Liver (tissue), 3 donors: ENCODE measurements around the gene SLC24A3.

Experiments
- CTCF ChIP-seq: fragments of 150-350 bp; IDR thresholded peaks from 2 replicates; pipeline ENCODE4 v1.5.1; 2017; ENCODE audit warnings: improper control_type of control experiment, low read depth, low read length; ENCODE audit not compliant: missing input control
- FOXA1 ChIP-seq: IDR thresholded peaks from 2 replicates; pipeline ENCODE4 v1.6.1; 2016; ENCODE audit warnings: antibody characterized with exemption
- GABPA ChIP-seq, 2 donors: IDR thresholded peaks in 1 of 2; conservative IDR thresholded peaks in 1 of 2; 2 replicates each; pipeline ENCODE4 v1.6.1; 2016; ENCODE audit warnings: antibody characterized with exemption in 2 of 2, mild to moderate bottlenecking in 1 of 2, moderate library complexity in 1 of 2
- JUND ChIP-seq, 2 donors: IDR thresholded peaks; 2 replicates each; pipeline ENCODE4 v1.6.1; 2016; ENCODE audit warnings: antibody characterized with exemption in 2 of 2
- RAD21 ChIP-seq, 2 donors: IDR thresholded peaks; 2 replicates each; pipeline ENCODE4 v1.6.1; 2016; ENCODE audit warnings: antibody characterized with exemption in 2 of 2, mild to moderate bottlenecking in 2 of 2
- SP1 ChIP-seq: IDR thresholded peaks from 2 replicates; pipeline ENCODE4 v1.6.1; 2018; ENCODE audit warnings: antibody characterized with exemption, mild to moderate bottlenecking
- TAF1 ChIP-seq: conservative IDR thresholded peaks from 2 replicates; pipeline ENCODE4 v1.6.1; 2016; ENCODE audit warnings: antibody characterized with exemption, mild to moderate bottlenecking
- YY1 ChIP-seq: IDR thresholded peaks from 2 replicates; pipeline ENCODE4 v1.6.1; 2016; ENCODE audit warnings: antibody characterized with exemption, mild to moderate bottlenecking
- ZBTB33 ChIP-seq: IDR thresholded peaks from 2 replicates; pipeline ENCODE4 v1.6.1; 2016; ENCODE audit warnings: antibody characterized with exemption
- TF ChIP-seq, protein P1 (sequence below): IDR thresholded peaks from 2 replicates; pipeline ENCODE4 v1.6.1; 2016; ENCODE audit warnings: antibody characterized with exemption, mild to moderate bottlenecking
- donor health status: healthy.
- donor health status: healthy.

DNA sequence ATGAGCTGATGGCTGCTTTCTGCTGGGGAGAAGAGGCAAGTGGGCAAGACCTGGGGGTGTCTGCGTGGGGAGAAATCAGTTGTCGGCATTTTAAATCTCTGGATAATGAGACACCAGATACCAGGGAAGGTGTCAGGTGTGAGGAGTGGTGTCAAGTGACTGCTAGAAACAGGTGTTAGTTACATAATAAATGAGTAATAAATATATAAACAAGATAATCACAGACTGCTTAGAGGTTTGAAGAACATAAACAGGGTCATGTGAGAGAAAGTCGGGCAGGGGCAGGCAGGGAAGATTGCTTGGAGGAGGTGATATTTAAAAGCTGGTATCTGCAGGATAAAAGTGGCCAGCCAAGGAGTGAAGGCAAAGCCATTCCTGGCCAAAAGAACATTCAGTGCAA is 458.4 kb downstream of the SLC24A3 start:
- TF ChIP-seq TAF1 = no peak
- no peak for TF ChIP-seq RAD21 (IDR thresholded peaks at IDR 0.05)
- TF ChIP-seq FOXA1 = no peak
- TF ChIP-seq CTCF = no peak
- TF ChIP-seq ZBTB33 = no peak
- TF ChIP-seq GABPA (IDR thresholded peaks at IDR 0.05 in 1 of 2, conservative IDR thresholded peaks at IDR 0.05 in 1 of 2) = no peak
- no peak for TF ChIP-seq JUND (IDR thresholded peaks at IDR 0.05)
- TF ChIP-seq SP1 = no peak
- TF ChIP-seq, protein P1, sequence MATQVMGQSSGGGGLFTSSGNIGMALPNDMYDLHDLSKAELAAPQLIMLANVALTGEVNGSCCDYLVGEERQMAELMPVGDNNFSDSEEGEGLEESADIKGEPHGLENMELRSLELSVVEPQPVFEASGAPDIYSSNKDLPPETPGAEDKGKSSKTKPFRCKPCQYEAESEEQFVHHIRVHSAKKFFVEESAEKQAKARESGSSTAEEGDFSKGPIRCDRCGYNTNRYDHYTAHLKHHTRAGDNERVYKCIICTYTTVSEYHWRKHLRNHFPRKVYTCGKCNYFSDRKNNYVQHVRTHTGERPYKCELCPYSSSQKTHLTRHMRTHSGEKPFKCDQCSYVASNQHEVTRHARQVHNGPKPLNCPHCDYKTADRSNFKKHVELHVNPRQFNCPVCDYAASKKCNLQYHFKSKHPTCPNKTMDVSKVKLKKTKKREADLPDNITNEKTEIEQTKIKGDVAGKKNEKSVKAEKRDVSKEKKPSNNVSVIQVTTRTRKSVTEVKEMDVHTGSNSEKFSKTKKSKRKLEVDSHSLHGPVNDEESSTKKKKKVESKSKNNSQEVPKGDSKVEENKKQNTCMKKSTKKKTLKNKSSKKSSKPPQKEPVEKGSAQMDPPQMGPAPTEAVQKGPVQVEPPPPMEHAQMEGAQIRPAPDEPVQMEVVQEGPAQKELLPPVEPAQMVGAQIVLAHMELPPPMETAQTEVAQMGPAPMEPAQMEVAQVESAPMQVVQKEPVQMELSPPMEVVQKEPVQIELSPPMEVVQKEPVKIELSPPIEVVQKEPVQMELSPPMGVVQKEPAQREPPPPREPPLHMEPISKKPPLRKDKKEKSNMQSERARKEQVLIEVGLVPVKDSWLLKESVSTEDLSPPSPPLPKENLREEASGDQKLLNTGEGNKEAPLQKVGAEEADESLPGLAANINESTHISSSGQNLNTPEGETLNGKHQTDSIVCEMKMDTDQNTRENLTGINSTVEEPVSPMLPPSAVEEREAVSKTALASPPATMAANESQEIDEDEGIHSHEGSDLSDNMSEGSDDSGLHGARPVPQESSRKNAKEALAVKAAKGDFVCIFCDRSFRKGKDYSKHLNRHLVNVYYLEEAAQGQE = no peak
- no peak for TF ChIP-seq YY1
